IMR-90 (cell line): ENCODE results near the gene POM121. TPM values are rescaled to one million over a fixed set of nuclear protein-coding genes. Genes with fewer than 3 reads are reported as not detected.

Source experiments
- ATAC-seq: fragments of 200-7000 bp; cut with Tn5 transposase; 2 replicates; pipeline ENCODE4 v1.9.1; 2020; ENCODE audit warnings: low read depth, mild to moderate bottlenecking, moderate library complexity
- BruUV-seq: library from RNA; stranded (reverse); fragments of 400-500 nt; replicated peaks from 2 replicates; lab custom pipeline; 2021; lab: Mats Ljungman, UMichigan
- CTCF ChIA-PET: fragments of 300-600 bp; formaldehyde crosslinking; extraction: SDS; loops from one replicate; lab custom pipeline; 2021; ENCODE audit warnings: antibody characterized with exemption; lab: Yijun Ruan, JAX
- POLR2A ChIA-PET: fragments of 300-600 bp; sonication (Branson Sonifier 250); formaldehyde crosslinking; loops from one replicate; lab custom pipeline; 2022; ENCODE audit warnings: antibody characterized with exemption; ENCODE audit not compliant: unreplicated experiment; lab: Charles Lee
- DNase-seq: peaks from one replicate; pipeline ENCODE4 v3.0.0; 2013
- H2AFZ ChIP-seq: replicated peaks from 2 replicates; pipeline ENCODE3; 2013; ENCODE audit warnings: low read length, mild to moderate bottlenecking; ENCODE audit not compliant: poor library complexity
- H2AK5ac ChIP-seq: 2 replicates; pipeline ENCODE4 v1.6.1; 2013; ENCODE audit warnings: low read depth, low read length, inconsistent platforms
- H2AK9ac ChIP-seq: replicated peaks from 2 replicates; pipeline ENCODE3; 2013; ENCODE audit warnings: mild to moderate bottlenecking, low read depth, low read length, moderate library complexity; ENCODE audit not compliant: poor library complexity
- H2BK120ac ChIP-seq: 2 replicates; pipeline ENCODE4 v1.6.1; 2013; ENCODE audit warnings: low read depth, low read length, inconsistent platforms
- H2BK15ac ChIP-seq: 3 replicates; pipeline ENCODE4 v1.6.1; 2013; ENCODE audit warnings: low read depth, low read length, inconsistent platforms
- H2BK20ac ChIP-seq: 2 replicates; pipeline ENCODE4 v1.6.1; 2013; ENCODE audit warnings: low read depth, mild to moderate bottlenecking, inconsistent platforms, low read length, moderate library complexity
- H2BK5ac ChIP-seq: 2 replicates; pipeline ENCODE4 v1.6.1; 2013; ENCODE audit warnings: mild to moderate bottlenecking, low read depth, low read length, inconsistent platforms; ENCODE audit not compliant: poor library complexity, severe bottlenecking
- H3K14ac ChIP-seq: replicated peaks from 2 replicates; pipeline ENCODE4 v1.6.1; 2013; ENCODE audit warnings: low read depth, low read length, inconsistent platforms
- H3K18ac ChIP-seq: 2 replicates; pipeline ENCODE4 v1.6.1; 2013; ENCODE audit warnings: low read depth, low read length, control low read depth
- H3K23ac ChIP-seq: 2 replicates; pipeline ENCODE4 v1.6.1; 2013; ENCODE audit warnings: low read depth, low read length, inconsistent platforms
- H3K27ac ChIP-seq: 2 replicates; pipeline ENCODE4 v1.5.1; 2013; ENCODE audit warnings: mild to moderate bottlenecking, control low read depth, low read length; ENCODE audit not compliant: insufficient read depth
- H3K27me3 ChIP-seq: 2 replicates; pipeline ENCODE4 v1.6.1; 2013; ENCODE audit warnings: low read length; ENCODE audit not compliant: control insufficient read depth, insufficient read depth
- H3K36me3 ChIP-seq: 2 replicates; pipeline ENCODE4 v1.6.1; 2013; ENCODE audit warnings: low read length, mixed read lengths; ENCODE audit not compliant: control insufficient read depth, insufficient read depth
- H3K4ac ChIP-seq: 2 replicates; pipeline ENCODE4 v1.6.1; 2013; ENCODE audit warnings: low read depth, low read length, inconsistent platforms
- H3K4me1 ChIP-seq: 2 replicates; pipeline ENCODE4 v1.6.1; 2013; ENCODE audit warnings: low read length, mixed read lengths; ENCODE audit not compliant: control insufficient read depth, insufficient read depth
- H3K4me2 ChIP-seq: 2 replicates; pipeline ENCODE4 v1.6.1; 2013; ENCODE audit warnings: low read depth, mild to moderate bottlenecking, control low read depth, low read length, moderate library complexity
- H3K4me3 ChIP-seq: 2 replicates; pipeline ENCODE4 v1.5.1; 2013; ENCODE audit warnings: low read depth, mild to moderate bottlenecking, control low read depth, low read length, moderate library complexity; ENCODE audit not compliant: insufficient read depth
- H3K56ac ChIP-seq: 2 replicates; pipeline ENCODE4 v1.6.1; 2013; ENCODE audit warnings: low read length, inconsistent platforms; ENCODE audit not compliant: insufficient read depth; ENCODE audit errors: extremely low read depth
- H3K79me1 ChIP-seq, 2 experiments: 2 replicates each; pipeline ENCODE4 v1.6.1; 2013; ENCODE audit warnings: low read length in 2 of 2, inconsistent platforms in 1 of 2, low read depth in 1 of 2
- H3K9ac ChIP-seq: 2 replicates; pipeline ENCODE4 v1.6.1; 2013; ENCODE audit warnings: low read depth, low read length, control low read depth
- H3K9me1 ChIP-seq: 2 replicates; pipeline ENCODE4 v1.6.1; 2013; ENCODE audit warnings: low read length, inconsistent platforms; ENCODE audit not compliant: insufficient read depth
- H3K9me3 ChIP-seq: 2 replicates; pipeline ENCODE4 v1.6.1; 2013; ENCODE audit warnings: low read length; ENCODE audit not compliant: control insufficient read depth, insufficient read depth
- H4K20me1 ChIP-seq: 2 replicates; pipeline ENCODE4 v1.6.1; 2013; ENCODE audit warnings: low read length, inconsistent platforms; ENCODE audit not compliant: insufficient read depth
- H4K5ac ChIP-seq: 2 replicates; pipeline ENCODE4 v1.6.1; 2013; ENCODE audit warnings: mild to moderate bottlenecking, low read depth, low read length, control low read depth
- H4K8ac ChIP-seq, 2 experiments: 2 replicates each; pipeline ENCODE4 v1.6.1; 2013; ENCODE audit warnings: low read depth in 2 of 2, low read length in 2 of 2, control low read depth in 1 of 2, inconsistent platforms in 1 of 2
- H4K91ac ChIP-seq: 2 replicates; pipeline ENCODE4 v1.6.1; 2013; ENCODE audit warnings: low read depth, low read length, inconsistent platforms; ENCODE audit not compliant: insufficient read depth
- BHLHE40 ChIP-seq: fragments of 150-350 bp; IDR thresholded peaks from 2 replicates; pipeline ENCODE4 v1.6.1; 2016; ENCODE audit warnings: mild to moderate bottlenecking, low read depth, low read length
- CEBPB ChIP-seq: IDR thresholded peaks from 2 replicates; pipeline ENCODE4 v1.6.1; 2012; ENCODE audit warnings: low read depth, low read length, improper control_type of control experiment
- CHD1 ChIP-seq: IDR thresholded peaks from 2 replicates; pipeline ENCODE4 v1.6.1; 2012; ENCODE audit warnings: low read depth, low read length, improper control_type of control experiment
- ELK1 ChIP-seq: fragments of 150-350 bp; IDR thresholded peaks from 2 replicates; pipeline ENCODE4 v1.6.1; 2016; ENCODE audit warnings: low read depth, mild to moderate bottlenecking, low read length, moderate library complexity, borderline replicate concordance
- FOS ChIP-seq: fragments of 150-350 bp; IDR thresholded peaks from 2 replicates; pipeline ENCODE4 v1.6.1; 2016; ENCODE audit warnings: low read depth, low read length
- MAFK ChIP-seq: IDR thresholded peaks from 2 replicates; pipeline ENCODE4 v1.6.1; 2012; ENCODE audit warnings: low read depth, low read length, improper control_type of control experiment
- MAZ ChIP-seq: IDR thresholded peaks from 2 replicates; pipeline ENCODE4 v1.6.1; 2012; ENCODE audit warnings: low read depth, mild to moderate bottlenecking, low read length, improper control_type of control experiment, moderate library complexity, borderline replicate concordance
- MXI1 ChIP-seq: IDR thresholded peaks from 2 replicates; pipeline ENCODE4 v1.6.1; 2012; ENCODE audit warnings: low read depth, mild to moderate bottlenecking, low read length, moderate library complexity, borderline replicate concordance
- NFE2L2 ChIP-seq: fragments of 150-350 bp; IDR thresholded peaks from 2 replicates; pipeline ENCODE4 v1.6.1; 2016; ENCODE audit warnings: low read depth, mild to moderate bottlenecking, low read length
- POLR2A ChIP-seq: IDR thresholded peaks from 2 replicates; pipeline ENCODE4 v1.6.1; 2012; ENCODE audit warnings: mild to moderate bottlenecking, low read depth, low read length
- RAD21 ChIP-seq: IDR thresholded peaks from 2 replicates; pipeline ENCODE4 v1.6.1; 2012; ENCODE audit warnings: low read length, improper control_type of control experiment
- RCOR1 ChIP-seq: IDR thresholded peaks from 2 replicates; pipeline ENCODE4 v1.6.1; 2012; ENCODE audit warnings: mild to moderate bottlenecking, low read length, improper control_type of control experiment; ENCODE audit not compliant: insufficient replicate concordance
- RFX5 ChIP-seq: IDR thresholded peaks from 2 replicates; pipeline ENCODE4 v1.8.0; 2012; ENCODE audit warnings: low read depth, mild to moderate bottlenecking, low read length, moderate library complexity
- SMC3 ChIP-seq: fragments of 150-350 bp; IDR thresholded peaks from 2 replicates; pipeline ENCODE4 v1.6.1; 2016; ENCODE audit warnings: low read depth, mild to moderate bottlenecking, antibody characterized with exemption, low read length, moderate library complexity
- USF2 ChIP-seq: fragments of 150-350 bp; IDR thresholded peaks from 2 replicates; pipeline ENCODE4 v1.6.1; 2017; ENCODE audit warnings: mild to moderate bottlenecking, antibody characterized with exemption, low read length, low read depth
- WGBS, 2 experiments: methylation state at CpG; one replicate each; pipeline versions ENCODE4 v1.1.5 to v1.1.7; 2013; ENCODE audit warnings: missing lambda C conversion rate in 2 of 2; ENCODE audit not compliant: insufficient read length in 1 of 2; ENCODE audit errors: extremely low coverage in 2 of 2; 5-methylcytosine and 5-hydroxymethylcytosine counted together
- dilution Hi-C: fragments of 300-500 bp; cut with HindIII; formaldehyde crosslinking; loops from one replicate; pipeline ENCODE4 v1.14.3; 2018; ENCODE audit warnings: low sequenced_read_pairs; ENCODE audit not compliant: unreplicated experiment
- in situ Hi-C: fragments of 300-500 bp; cut with MboI; formaldehyde crosslinking; loops from 3 replicates; pipeline ENCODE4 v1.14.3; 2019; ENCODE audit warnings: low sequenced_read_pairs, inconsistent platforms, mixed read lengths
- intact Hi-C: fragments of 100-400 bp; cut with micrococcal nuclease; formaldehyde crosslinking; loops from 2 replicates; pipeline ENCODE4 v1.10.0; 2022
- polyA plus RNA-seq, 3 experiments: library from polyadenylated mRNA; depleted of rRNA; stranded (reverse); fragments of >200 nt; gene quantifications; 2 replicates each; pipeline ENCODE4 v1.2.3, GENCODE V29; 2012; ENCODE audit warnings: low replicate concordance in 1 of 3
- total RNA-seq: library from RNA; depleted of rRNA; stranded (reverse); fragments of >200 nt; gene quantifications from 2 replicates; pipeline ENCODE4 v1.2.3, GENCODE V29; 2012
- TF ChIP-seq, protein P1 (sequence below): conservative IDR thresholded peaks from 2 replicates; pipeline ENCODE4 v1.5.1; 2012; ENCODE audit warnings: mild to moderate bottlenecking, low read depth, low read length, improper control_type of control experiment

Gene POM121
- total and polyA plus RNA-seq, 2 of the 4 experiments (the other 2 are of a cell fraction), result 1.8 to 15.5 TPM

- peak overlapping the region; percentile 93 for H3K9ac ChIP-seq
- TF ChIP-seq BHLHE40 (no peak), CHD1 (no peak), CEBPB (no peak), POLR2A (no peak), RAD21 (no peak), SMC3 (no peak), MAZ (no peak), NFE2L2 (no peak), FOS (no peak), USF2 (no peak), RFX5 (no peak), MAFK (no peak), ELK1 (no peak), MXI1 (no peak), RCOR1 (no peak)
- TF ChIP-seq, protein P1, sequence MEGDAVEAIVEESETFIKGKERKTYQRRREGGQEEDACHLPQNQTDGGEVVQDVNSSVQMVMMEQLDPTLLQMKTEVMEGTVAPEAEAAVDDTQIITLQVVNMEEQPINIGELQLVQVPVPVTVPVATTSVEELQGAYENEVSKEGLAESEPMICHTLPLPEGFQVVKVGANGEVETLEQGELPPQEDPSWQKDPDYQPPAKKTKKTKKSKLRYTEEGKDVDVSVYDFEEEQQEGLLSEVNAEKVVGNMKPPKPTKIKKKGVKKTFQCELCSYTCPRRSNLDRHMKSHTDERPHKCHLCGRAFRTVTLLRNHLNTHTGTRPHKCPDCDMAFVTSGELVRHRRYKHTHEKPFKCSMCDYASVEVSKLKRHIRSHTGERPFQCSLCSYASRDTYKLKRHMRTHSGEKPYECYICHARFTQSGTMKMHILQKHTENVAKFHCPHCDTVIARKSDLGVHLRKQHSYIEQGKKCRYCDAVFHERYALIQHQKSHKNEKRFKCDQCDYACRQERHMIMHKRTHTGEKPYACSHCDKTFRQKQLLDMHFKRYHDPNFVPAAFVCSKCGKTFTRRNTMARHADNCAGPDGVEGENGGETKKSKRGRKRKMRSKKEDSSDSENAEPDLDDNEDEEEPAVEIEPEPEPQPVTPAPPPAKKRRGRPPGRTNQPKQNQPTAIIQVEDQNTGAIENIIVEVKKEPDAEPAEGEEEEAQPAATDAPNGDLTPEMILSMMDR, result no peak
- H4K8ac ChIP-seq, result peak overlapping the region in 1 of 2 experiments; percentile 15; a peak in 1 of 4 replicates
- H2BK15ac ChIP-seq, result no peak overlapping the region
- peaks cover 12% of the 10 kb centered on the region; the same call in 1 of the 2 replicates for H4K20me1 ChIP-seq
- H3K56ac ChIP-seq, result no peak overlapping the region; the same call in 1 of the 2 replicates
- ATAC-seq, result no peak; the same call in 1 of the 2 replicates
- H2AK9ac ChIP-seq, result peak overlapping the region; percentile 72
- H3K36me3 ChIP-seq, result peaks cover 24% of the 10 kb centered on the region
- H3K4ac ChIP-seq, result peak overlapping the region; percentile 58; the same call in 1 of the 2 replicates
- peak overlapping the region; percentile 98 for H2AFZ ChIP-seq
- 0% methylated on average over 1 of the region's 35 CpGs; no CpG with 5 or more reads in 1 of the 2 experiments for whole genome bisulfite sequencing, 2 experiments
- H2AK5ac ChIP-seq, result peak overlapping the region; percentile 7
- H3K4me3 ChIP-seq, result peak overlapping the region; percentile 96
- BruUV-seq, result no TSS peak
- intact Hi-C loops, result no loop called here
- peak overlapping the region; percentile 76 for H3K23ac ChIP-seq
- in situ Hi-C loops, result no loop called here
- POLR2A ChIA-PET, result no interaction called here
- peak overlapping the region; percentile 80 for H3K27ac ChIP-seq
- H3K79me1 ChIP-seq, result peaks cover 26 to 50% of the 10 kb centered on the region in 2 experiments
- H2BK120ac ChIP-seq, result no peak overlapping the region
- H3K18ac ChIP-seq, result no peak overlapping the region
- no peaks in the 10 kb centered on the region for H3K27me3 ChIP-seq
- no peak overlapping the region for H3K14ac ChIP-seq
- H4K91ac ChIP-seq, result no peak overlapping the region
- H2BK5ac ChIP-seq, result peak overlapping the region; percentile 53
- peak overlapping the region; percentile 54; the same call in 1 of the 2 replicates for H4K5ac ChIP-seq
- H3K9me3 ChIP-seq, result no peaks in the 10 kb centered on the region
- H2BK20ac ChIP-seq, result no peak overlapping the region
- dilution Hi-C loops, result no loop called here
- CTCF ChIA-PET, result no interaction called here
- peaks cover 3% of the 10 kb centered on the region for H3K4me1 ChIP-seq
- H3K4me2 ChIP-seq, result peak overlapping the region; percentile 100
- 0 out of 2 replicates have a peak, but pooled peaks cover 3% of the 10 kb centered on the region for H3K9me1 ChIP-seq
- DNase-seq, result no peak
Observed at GRCh38 chr7:72925546-72926120, 738 bp downstream of the POM121 start.
